NCI-H82 treated with DMSO at 0.1 percent for 48 hours (cell line): ENCODE data around the gene SLCO3A1.
"Not testable (repeated sequence)": the region's sequence is repeated elsewhere in the genome, so short reads cannot be mapped to it uniquely, and the experiment has no call there.

Experiments
- DNase-seq: peaks from one replicate; lab custom pipeline; 2025; ENCODE audit not compliant: unreplicated experiment; lab: John Stamatoyannopoulos, UW

Gene SLCO3A1

GRCh38 chr15:92061511-92062195, 208.1 kb downstream of the SLCO3A1 start:
- no peak for DNase-seq

DNA sequence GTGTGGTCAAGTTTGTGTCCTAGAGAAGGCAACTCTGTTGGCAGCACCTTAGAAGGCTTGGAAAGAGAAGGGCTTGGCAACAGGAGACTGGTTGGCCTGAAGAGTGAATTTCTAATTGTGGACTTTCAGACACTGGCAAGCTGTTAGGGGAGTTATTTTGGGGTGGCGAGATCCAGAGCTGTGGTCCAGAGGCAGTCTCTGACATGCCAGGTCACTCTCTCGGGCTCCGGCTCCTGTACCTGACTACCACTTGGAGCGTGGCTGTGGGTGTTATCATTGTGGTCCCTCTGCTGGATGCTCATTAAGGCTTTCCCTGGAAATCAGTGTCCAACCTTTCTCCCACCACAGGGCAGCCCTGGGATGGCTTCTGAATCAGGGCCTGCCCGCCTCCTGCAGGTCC, 209.0 kb downstream of the SLCO3A1 start:
- no peak for DNase-seq

GRCh38 chr15:92068121-92068520, 214.6 kb downstream of the SLCO3A1 start:
- DNase-seq = no peak

GRCh38 chr15:92069308-92070250, 216.1 kb downstream of the SLCO3A1 start:
- DNase-seq = no peak

- DNase-seq = not testable (repeated sequence)
Measured at GRCh38 chr15:92070251-92070650, 216.7 kb downstream of the SLCO3A1 start.

- DNase-seq = no peak
Measured at GRCh38 chr15:92071045-92071634, 217.6 kb downstream of the SLCO3A1 start.

DNA sequence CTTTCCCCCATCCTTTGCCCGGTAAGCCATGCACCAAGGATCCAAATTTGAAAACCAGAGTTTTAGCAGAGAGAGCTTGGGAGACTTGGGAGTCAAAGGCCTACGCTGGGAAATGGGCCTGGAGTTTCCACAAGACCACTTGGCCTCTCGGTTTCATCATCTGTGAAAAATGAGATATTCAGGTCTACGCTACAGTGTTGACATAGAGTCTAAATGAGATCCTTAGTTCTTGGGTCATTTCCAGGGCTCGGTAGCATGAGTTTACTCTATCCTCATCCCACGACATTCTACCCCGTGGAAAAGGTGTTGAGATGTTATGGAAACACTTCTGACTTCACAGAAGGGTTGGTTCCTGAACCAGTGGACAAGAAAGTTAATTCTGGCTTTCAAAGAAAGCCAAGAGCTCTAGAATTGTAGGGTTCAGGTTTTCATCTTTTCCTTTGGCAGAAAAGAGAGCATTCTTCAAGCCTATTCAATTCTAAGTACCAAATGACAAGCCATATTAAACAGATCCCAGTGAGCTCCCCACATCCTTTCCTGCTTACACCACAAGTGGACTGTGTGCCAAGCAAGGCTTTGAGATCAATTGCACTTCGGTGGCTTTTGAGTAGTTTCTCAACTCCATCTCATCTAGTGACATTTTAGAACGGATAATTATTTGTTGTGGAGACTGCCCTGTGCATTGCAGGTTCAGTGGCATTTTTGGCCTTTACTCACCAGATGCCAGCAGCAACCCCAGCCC, 219.7 kb downstream of the SLCO3A1 start:
- no peak for DNase-seq

GRCh38 chr15:92074101-92074500, 220.6 kb downstream of the SLCO3A1 start:
- no peak for DNase-seq

DNA sequence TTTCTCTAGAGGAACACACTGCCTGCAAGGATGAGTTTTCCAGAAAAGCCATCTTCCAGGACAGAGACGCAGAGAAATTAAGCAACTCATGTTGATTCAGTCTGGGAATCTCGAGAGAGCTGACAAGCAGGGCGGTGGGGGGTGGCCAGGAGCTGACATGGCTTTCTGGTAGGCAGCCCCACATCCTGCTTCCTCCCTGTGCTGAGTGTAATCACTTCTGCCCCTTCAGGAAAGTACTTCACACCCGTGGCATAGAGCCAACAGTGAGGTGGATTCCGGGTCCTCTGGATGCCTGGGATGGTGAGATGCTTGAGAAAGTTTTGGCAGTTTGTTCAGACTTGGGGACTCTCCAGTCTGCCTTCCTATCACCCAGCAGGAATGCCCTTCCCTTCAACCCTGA, 221.1 kb downstream of the SLCO3A1 start:
- no peak for DNase-seq

DNA sequence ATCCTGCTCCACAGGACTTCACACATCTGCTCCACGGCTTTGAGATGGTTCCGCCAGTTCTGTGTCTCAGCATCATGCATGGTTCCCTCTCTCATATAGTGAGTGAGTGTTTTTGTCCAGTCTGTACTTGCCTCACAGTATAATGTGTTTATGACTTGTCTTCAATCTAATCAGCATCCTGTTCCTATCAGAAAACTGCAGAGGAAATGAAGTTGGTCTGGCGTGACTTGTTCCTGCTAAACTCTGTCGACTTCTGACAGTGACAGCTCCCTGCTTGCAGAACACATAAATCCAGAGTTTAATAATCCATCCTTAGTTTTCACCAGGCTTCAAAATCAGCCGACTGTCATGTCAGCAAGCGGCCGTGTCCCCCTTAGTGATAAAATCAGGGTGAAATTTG, 222.3 kb downstream of the SLCO3A1 start:
- no peak for DNase-seq

- no peak for DNase-seq
Measured at GRCh38 chr15:92076541-92076940, 223.0 kb downstream of the SLCO3A1 start.

GRCh38 chr15:92077353-92078085, 224.0 kb downstream of the SLCO3A1 start:
- peak; percentile 69 for DNase-seq

- no peak for DNase-seq
Measured at GRCh38 chr15:92078270-92078669, 224.8 kb downstream of the SLCO3A1 start.

DNA sequence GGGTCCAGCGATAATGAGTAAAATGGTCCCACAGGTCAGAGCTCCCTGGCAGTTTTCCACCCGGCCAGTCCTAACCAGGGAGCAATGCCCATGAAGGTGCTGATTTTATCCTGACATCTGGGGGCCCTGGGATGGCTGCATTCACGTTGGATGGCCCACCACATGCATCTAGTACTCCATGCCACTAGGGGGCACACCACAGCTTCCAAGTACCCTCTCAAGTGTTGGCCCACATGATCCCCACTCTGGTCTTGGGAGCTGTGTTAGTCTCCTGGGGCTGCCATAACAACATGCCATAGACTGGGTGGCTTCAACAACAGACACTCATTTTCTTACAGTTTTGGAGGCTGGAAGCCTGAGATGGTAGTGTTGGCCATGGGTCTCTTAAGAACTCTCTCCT, 225.5 kb downstream of the SLCO3A1 start:
- DNase-seq = no peak

GRCh38 chr15:92079647-92080255, 226.2 kb downstream of the SLCO3A1 start:
- DNase-seq = no peak

DNA sequence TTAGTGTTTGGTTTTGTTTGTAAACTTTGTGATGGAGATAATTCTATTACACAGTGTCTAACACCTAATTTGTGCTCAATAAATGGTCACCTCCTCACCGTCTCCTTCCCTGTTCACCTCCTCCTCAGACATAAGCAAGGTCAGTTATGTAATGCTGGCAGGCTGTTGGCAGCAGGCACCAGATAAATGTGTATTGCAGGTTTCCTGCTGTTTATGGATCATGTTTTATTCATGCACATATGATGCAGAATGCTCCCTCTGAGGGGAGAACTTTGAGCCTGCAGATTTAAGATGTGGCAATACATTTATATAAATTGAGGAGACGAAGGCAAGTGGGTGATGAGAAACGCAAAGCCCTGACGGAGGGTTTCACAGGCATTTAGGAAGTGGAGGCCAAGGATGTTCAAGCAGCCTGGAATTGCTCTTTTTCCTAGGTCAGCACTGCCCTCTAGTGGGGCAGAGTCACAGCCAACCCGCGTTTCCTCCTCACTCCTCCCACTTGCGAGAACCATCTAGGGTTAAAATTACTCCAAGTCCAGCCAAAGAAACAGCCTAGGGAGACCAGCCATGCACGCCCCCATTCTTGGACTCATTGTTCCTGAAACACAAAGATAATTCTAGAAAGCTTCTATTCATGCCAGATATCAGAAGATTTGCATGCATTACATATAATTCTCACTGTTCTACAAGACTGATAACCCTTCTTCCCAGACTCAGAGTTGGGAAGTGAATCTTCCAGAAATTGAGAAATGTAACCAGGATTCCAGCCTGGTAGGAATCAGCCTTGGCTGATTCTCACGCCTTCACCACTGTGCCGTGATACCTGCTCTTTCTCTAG, 228.7 kb downstream of the SLCO3A1 start:
- peak; percentile 40 for DNase-seq

- DNase-seq = no peak
Measured at GRCh38 chr15:92083190-92083589, 229.7 kb downstream of the SLCO3A1 start.

- no peak for DNase-seq
Measured at GRCh38 chr15:92087211-92087610, 233.7 kb downstream of the SLCO3A1 start.

DNA sequence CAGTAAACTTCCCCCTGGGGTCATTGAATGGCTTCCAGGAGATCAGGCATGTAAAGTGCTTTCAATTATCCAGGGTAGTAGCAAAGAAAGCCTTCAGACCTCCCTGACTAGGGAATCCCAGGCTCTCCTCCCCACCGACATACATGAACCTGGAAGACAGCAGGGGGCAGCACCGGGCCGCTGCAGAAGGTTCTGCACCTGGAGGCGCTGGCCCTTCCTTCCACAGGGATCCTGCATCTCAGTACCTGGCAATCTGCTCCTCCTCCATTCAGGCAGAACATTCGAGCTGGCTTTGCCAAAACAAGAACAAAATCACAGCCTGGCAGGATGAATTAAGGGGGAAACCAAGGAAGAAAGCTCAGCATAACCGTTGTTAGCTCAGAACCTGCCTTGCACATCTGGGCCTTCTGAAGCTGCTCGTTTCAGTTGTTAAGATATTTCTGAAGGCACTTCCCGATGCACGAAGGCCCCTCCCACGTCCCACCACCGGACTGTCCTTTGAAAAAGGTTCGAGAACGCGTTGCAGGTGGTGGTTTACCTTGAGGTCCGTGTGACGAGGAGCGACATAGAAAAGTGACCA, 237.7 kb downstream of the SLCO3A1 start:
- DNase-seq = peak; percentile 39
